Stimulated activated CD4-positive, alpha-beta T cell treated with anti-CD3 and anti-CD28 coated beads, Interleukin-4, amount 100 ng/mL, for 4 hours (primary cell): ENCODE results near the gene ZNF682.
"Not testable (repeated sequence)": the region's sequence is repeated elsewhere in the genome, so short reads cannot be mapped to it uniquely, and the experiment has no call there.

Experiments used
- DNase-seq, 2 experiments: peaks; one replicate each; pipeline ENCODE4 v3.0.0-alpha.2; 2020

The ZNF682 gene

DNA sequence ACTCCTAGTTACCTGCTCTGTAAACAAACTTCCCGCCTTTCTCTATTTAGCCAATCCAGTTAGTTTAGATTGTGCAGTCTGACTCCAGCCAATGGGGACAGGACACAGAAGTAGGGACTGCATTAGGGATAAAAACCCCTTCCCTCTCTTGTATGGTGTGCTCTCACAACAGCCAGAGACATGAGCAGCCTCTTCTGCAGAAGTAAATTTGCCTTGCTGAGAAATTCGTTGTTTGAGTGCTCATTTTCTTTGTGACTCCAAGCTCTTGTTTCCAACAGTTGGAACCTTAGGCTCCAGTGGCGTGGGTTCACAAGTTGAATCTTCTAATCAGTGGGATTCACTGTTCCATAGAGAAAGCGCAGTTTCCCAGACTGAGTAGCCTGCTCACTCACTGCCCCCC is 72.4 kb downstream of the ZNF682 start:
- DNase-seq: no peak

DNA sequence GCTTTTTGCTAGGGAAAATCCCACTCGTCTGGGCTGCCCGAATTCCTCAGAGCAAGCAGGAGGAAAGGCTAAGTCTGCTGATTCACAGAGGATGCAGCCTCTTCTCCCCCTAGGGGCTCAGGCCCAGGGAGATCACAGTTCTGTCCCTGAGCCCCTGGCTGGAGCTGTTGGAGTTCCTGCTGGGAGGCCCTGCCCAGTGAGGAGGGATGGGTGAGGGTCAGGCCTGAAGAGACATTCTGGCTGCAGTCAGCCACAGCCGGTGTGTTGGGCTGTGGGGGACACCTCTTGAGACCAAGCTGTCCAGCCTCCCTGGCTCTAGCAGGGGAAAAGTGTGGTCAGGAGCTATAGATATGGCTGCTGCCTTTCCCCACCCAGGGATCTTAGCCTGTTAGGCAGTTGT is 73.2 kb downstream of the ZNF682 start:
- not testable (repeated sequence) for DNase-seq

DNA sequence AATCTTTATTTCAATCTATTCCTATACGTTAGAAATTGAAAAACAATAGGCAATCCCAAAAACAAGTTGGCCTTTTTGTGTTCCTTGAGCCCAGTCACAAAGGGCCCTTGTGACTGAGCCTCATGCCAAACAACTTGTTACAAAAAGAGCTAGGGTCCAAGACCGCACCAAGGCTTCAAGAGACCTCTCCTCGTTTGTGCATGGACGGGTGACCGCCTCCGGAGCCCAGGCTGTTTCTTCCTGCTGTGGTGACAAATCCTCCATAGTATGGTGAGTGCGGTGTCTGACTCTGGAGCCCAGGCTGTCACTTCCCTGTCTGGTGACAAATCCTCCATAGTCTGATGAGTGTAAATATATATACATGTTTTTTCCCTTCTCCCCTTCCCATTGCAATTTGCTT is 74.9 kb downstream of the ZNF682 start:
- DNase-seq: no peak

DNA sequence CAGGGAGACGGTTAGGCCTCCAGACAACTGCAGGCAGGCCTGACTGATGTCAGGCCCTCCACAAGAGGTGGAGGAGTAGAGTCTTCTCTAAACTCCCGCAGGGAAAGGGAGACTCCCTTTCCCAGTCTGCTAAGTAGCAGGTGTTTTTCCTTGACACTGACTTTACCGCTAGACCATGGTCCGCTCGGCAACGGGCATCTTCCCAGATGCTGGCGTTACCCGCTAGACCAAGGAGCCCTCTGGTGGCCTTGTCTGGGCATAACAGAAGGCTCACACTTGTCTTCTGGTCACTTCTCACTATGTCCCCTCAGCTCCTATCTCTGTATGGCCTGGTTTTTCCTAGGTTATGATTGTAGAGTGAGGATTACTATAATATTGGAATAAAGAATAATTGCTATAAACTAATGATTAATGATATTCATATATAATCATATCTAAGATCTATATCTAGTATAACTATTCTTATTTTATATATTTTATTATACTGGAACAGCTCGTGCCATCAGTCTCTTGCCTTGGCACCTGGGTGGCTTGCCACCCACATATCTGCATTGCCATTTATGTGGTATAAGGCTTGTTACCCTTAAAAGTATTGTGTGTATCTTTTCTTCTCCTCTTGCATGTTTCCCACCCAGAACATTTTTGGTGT is 80.0 kb downstream of the ZNF682 start:
- DNase-seq: peak; percentile 44 to 54

DNA sequence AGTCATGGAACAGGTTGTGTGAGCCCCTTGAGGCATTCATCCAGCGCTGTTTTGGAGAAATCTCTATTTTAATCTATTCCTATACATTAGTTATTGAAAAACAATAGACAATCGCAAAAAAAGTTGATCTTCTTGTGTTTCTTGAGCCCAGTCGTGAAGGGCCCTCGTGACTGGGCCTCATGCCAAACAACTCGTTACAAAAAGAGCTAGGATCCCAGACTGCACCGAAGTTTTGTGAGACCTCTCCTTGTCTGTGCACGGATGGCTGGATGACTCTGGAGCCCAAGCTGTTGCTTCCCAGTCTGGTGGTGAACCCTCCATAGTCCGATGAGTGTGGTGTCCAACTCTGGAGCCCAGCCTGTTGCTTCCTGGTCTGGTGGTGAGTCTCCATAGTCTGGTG is 81.5 kb downstream of the ZNF682 start:
- not testable (repeated sequence) for DNase-seq

DNA sequence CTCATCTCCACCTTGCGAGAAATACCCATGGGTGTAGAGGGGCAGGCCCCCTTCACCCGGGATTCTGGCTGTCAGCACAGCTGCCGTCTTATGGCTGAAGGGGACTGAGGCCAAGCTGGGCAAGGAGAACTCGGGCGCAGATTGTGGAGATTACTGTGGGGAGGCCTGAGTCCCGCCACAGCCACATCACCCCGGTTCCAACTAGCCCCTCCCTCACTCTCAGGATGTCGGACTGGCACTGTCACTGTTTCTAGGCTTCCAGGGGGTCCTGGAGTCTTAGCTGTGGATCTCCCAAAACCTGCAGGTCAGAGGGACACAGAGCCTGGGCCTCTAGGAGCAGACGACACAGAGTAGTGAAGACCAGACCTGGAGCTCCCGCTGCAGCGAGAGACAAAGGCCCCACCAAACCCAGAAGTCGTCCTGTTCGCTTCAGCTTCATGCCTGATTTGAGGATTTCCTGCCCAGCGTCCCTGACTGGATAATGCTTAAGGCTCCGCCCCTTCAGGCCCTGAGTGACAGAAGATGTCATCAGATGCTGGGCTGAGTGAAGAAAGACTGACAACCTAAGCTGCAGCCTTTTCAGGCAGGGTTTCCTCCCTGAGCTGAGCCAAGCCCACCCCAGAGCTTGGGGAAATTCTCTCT is 82.8 kb downstream of the ZNF682 start:
- DNase-seq: no peak

DNA sequence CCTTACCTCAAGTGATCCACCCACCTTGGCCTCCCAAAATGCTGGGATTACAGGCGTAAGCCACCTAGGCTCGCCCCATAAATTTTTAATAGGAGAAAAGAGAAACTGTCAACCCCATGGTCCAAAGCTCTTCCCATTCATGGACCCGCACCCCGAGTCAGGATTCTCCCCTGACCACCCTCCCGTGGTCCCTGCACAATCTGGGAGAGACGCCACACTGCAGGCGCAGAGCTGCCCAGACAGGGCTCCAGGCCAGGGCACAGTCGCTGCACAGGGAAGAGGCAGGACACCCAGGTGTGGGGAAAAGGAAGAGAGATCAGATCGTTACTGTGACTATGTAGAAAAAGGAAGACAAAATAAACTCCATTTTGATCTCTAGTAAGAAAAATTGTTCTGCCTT is 84.1 kb downstream of the ZNF682 start:
- DNase-seq: no peak
